Transverse colon (tissue), 4 donors: ENCODE measurements around the gene DYRK4. TPM values are rescaled to one million over a fixed set of nuclear protein-coding genes. Genes with fewer than 3 reads are reported as not detected.

Source experiments
- DNase-seq: peaks from one replicate; pipeline ENCODE4 v3.0.0-alpha.2; 2019
- H3K27ac ChIP-seq, 4 donors: fragments of 200-600 bp; sonication (generic); 2 replicates each; pipeline ENCODE4 v1.5.1; 2016 to 2018; ENCODE audit warnings: inconsistent platforms in 4 of 4
- H3K27me3 ChIP-seq: fragments of 200-600 bp; sonication (generic); 2 replicates; pipeline ENCODE4 v1.5.1; 2017; ENCODE audit warnings: inconsistent platforms
- H3K36me3 ChIP-seq, 4 donors: fragments of 200-600 bp; sonication (generic); 2 replicates each; pipeline ENCODE4 v1.5.1; 2017 to 2019; ENCODE audit warnings: inconsistent platforms in 4 of 4
- H3K4me1 ChIP-seq, 4 donors: fragments of 200-600 bp; sonication (generic); 2 replicates each; pipeline ENCODE4 v1.5.1; 2017 to 2020; ENCODE audit warnings: inconsistent platforms in 4 of 4
- H3K4me3 ChIP-seq, 4 donors: fragments of 200-600 bp; sonication (generic); 1 replicate in 1 of 4; 2 replicates in 3 of 4; pipeline versions ENCODE4 v1.5.1 to v1.6.1; 2017 to 2019; ENCODE audit warnings: inconsistent platforms in 4 of 4
- H3K9me3 ChIP-seq, 2 donors: fragments of 200-600 bp; sonication (generic); 2 replicates each; pipeline ENCODE4 v1.5.1; 2017 to 2019; ENCODE audit warnings: inconsistent platforms in 2 of 2
- CTCF ChIP-seq, 5 experiments: fragments of 200-600 bp in 3 of 5; fragments of 450-650 bp in 2 of 5; sonication (generic) in 3 of 5; IDR thresholded peaks; 1 replicate in 2 of 5; 2 replicates in 3 of 5; pipeline ENCODE4 v1.5.1; 2016 to 2017; ENCODE audit warnings: antibody characterized with exemption in 5 of 5, inconsistent platforms in 3 of 5, mild to moderate bottlenecking in 2 of 5, moderate library complexity in 1 of 5
- EP300 ChIP-seq: sonication (generic); formaldehyde crosslinking; IDR thresholded peaks from one replicate; pipeline ENCODE4 v1.6.1; 2017; ENCODE audit warnings: antibody characterized with exemption, low read depth
- POLR2A ChIP-seq: fragments of 450-650 bp; IDR thresholded peaks from one replicate; pipeline ENCODE4 v1.6.1; 2016; ENCODE audit warnings: antibody characterized with exemption, mild to moderate bottlenecking, moderate library complexity
- POLR2AphosphoS5 ChIP-seq, 3 donors: sonication (generic); formaldehyde crosslinking; IDR thresholded peaks; one replicate each; pipeline ENCODE4 v1.6.1; 2016; ENCODE audit warnings: antibody characterized with exemption in 3 of 3
- WGBS, 2 donors: methylation state at CpG; one replicate each; pipeline ENCODE4 v1.1.5; 2018; ENCODE audit warnings: low coverage in 1 of 2; 5-methylcytosine and 5-hydroxymethylcytosine counted together
- in situ Hi-C, 4 donors: fragments of 200-750 bp; cut with MboI; loops; one replicate each; pipeline versions ENCODE4 v1.15.0 to v1.15.1; 2017; ENCODE audit warnings: low sequenced_read_pairs in 3 of 4, low pct_ligation_motif_present in 1 of 4, low pct_unique_long_range_greater_than_20kb in 1 of 4
- intact Hi-C: fragments of 100-400 bp; cut with DNase I; formaldehyde crosslinking; loops from one replicate; pipeline ENCODE4 v1.15.1; 2023; ENCODE audit warnings: low total_unique reads
- total RNA-seq, 4 donors: library from RNA; depleted of rRNA; stranded (reverse); fragments of >200 nt; gene quantifications; one replicate each; pipeline ENCODE4 v1.1.0, GENCODE V29; 2016

Gene DYRK4
- total RNA-seq, 4 donors from 2014 or later: 20.3 to 120 (median 22.4) TPM

- Histone ChIP-seq H3K27ac (no peak overlapping the region), H3K4me3 (no peak overlapping the region), H3K9me3 (no peaks in the 10 kb centered on the region), H3K27me3 (no peaks in the 10 kb centered on the region), H3K4me1 (peaks cover 0 to 15% (median 2%) of the 10 kb centered on the region in 4 donors), H3K36me3 (peaks cover 0 to 38% (median 16%) of the 10 kb centered on the region in 4 donors)
- TF ChIP-seq EP300 (no peak), POLR2AphosphoS5 (IDR thresholded peaks at IDR 0.05) (no peak), CTCF (IDR thresholded peaks at IDR 0.05) (no peak), POLR2A (no peak)
- in situ Hi-C loops (no loop called here), intact Hi-C loops (no loop called here)
- WGBS, 2 donors: 80 to 88% methylated on average over 3 to 4 of the region's 4 CpGs
- DNase-seq: no peak
These were observed 48.5 kb downstream of the DYRK4 start for GRCh38 chr12:4610481-4610880.

GRCh38 chr12:4615667-4616066 is 53.7 kb downstream of the DYRK4 start:
- TF ChIP-seq CTCF (IDR thresholded peaks at IDR 0.05) (no peak), POLR2A (no peak), EP300 (no peak), POLR2AphosphoS5 (IDR thresholded peaks at IDR 0.05) (no peak)
- in situ Hi-C loops (no loop called here), intact Hi-C loops (no loop called here)
- DNase-seq: no peak
- no peak overlapping the region for H3K4me3 ChIP-seq
- no peaks in the 10 kb centered on the region for H3K4me1 ChIP-seq
- 80 to 90% methylated on average over 1 to 9 of the region's 9 CpGs for WGBS, 2 donors
- H3K36me3 ChIP-seq: peaks cover 0 to 33% (median 13%) of the 10 kb centered on the region in 4 donors
- no peaks in the 10 kb centered on the region for H3K27me3 ChIP-seq
- H3K9me3 ChIP-seq: no peaks in the 10 kb centered on the region
- no peak overlapping the region for H3K27ac ChIP-seq

- WGBS, 2 donors: 89 to 92% methylated on average over 3 of the region's 3 CpGs
- in situ Hi-C loops (no loop called here), intact Hi-C loops (no loop called here)
- no peak for DNase-seq
- TF ChIP-seq POLR2A: no peak
- no peak overlapping the region for H3K27ac ChIP-seq
- H3K4me1 ChIP-seq: no peaks in the 10 kb centered on the region
- H3K36me3 ChIP-seq: no peaks in the 10 kb centered on the region
- no peak overlapping the region for H3K4me3 ChIP-seq
- no peaks in the 10 kb centered on the region for H3K27me3 ChIP-seq
- no peaks in the 10 kb centered on the region for H3K9me3 ChIP-seq
These were observed 59.5 kb downstream of the DYRK4 start for GRCh38 chr12:4621511-4621910.

GRCh38 chr12:4626543-4626942 is 64.5 kb downstream of the DYRK4 start:
- Histone ChIP-seq H3K9me3 (no peaks in the 10 kb centered on the region), H3K4me3 (no peak overlapping the region), H3K27ac (no peak overlapping the region), H3K36me3 (no peaks in the 10 kb centered on the region), H3K4me1 (no peaks in the 10 kb centered on the region), H3K27me3 (peaks cover 3% of the 10 kb centered on the region)
- TF ChIP-seq EP300: no peak
- TF ChIP-seq CTCF (IDR thresholded peaks at IDR 0.05): no peak
- TF ChIP-seq POLR2A: no peak
- no peak for TF ChIP-seq POLR2AphosphoS5 (IDR thresholded peaks at IDR 0.05)
- intact Hi-C loops: no loop called here
- WGBS, 2 donors: 89% methylated on average over 5 of the region's 5 CpGs; no CpG with 5 or more reads in 1 of the 2 donors
- in situ Hi-C loops: no loop called here
- DNase-seq: no peak

- no peak overlapping the region for H3K27ac ChIP-seq
- no peaks in the 10 kb centered on the region for H3K9me3 ChIP-seq
- WGBS, 2 donors: 91 to 93% methylated on average over 4 to 10 of the region's 10 CpGs
- intact Hi-C loops (no loop called here), in situ Hi-C loops (no loop called here)
- no peak for DNase-seq
- TF ChIP-seq EP300: no peak
- TF ChIP-seq POLR2A: no peak
- TF ChIP-seq CTCF (IDR thresholded peaks at IDR 0.05): no peak
- no peak for TF ChIP-seq POLR2AphosphoS5 (IDR thresholded peaks at IDR 0.05)
- no peaks in the 10 kb centered on the region for H3K4me1 ChIP-seq
- peaks cover 3% of the 10 kb centered on the region for H3K27me3 ChIP-seq
- H3K4me3 ChIP-seq: no peak overlapping the region
- no peaks in the 10 kb centered on the region for H3K36me3 ChIP-seq
These were observed 66.4 kb downstream of the DYRK4 start for GRCh38 chr12:4628406-4628805.
